ENCODE data around the gene SEMA5A.

DNA sequence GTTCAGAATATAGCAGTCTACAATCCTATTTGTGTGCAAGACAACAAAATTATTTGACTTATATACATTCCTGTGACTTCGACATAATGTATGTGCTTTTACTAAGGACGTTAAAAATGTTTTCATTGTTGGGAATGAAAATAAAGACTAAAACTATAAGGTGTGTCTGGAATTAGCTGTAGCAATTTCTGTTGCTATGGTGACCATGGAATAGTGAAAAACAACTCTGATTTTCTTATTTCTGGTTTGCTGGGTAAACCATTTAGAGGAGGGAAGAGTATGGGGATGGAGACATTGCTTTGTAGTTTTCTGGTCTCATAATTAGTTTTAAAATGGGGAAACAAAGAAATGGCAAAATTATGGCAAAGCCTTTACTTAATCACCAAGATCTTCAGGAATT, 343.2 kb downstream of the SEMA5A start:
- TF ChIP-seq POLR2A (IDR thresholded peaks at IDR 0.05) (no peak), CTCF (IDR thresholded peaks at IDR 0.05 in 4 of 5, conservative IDR thresholded peaks at IDR 0.05 in 1 of 5) (no peak)

Data from gastrocnemius medialis (tissue), 4 donors.